Progenitor cell of endocrine pancreas (in vitro differentiated cells): ENCODE results near the gene PCMTD2. TPM values are rescaled to one million over a fixed set of nuclear protein-coding genes. Genes with fewer than 3 reads are reported as not detected.

Source experiments
- DNase-seq: peaks from one replicate; pipeline ENCODE4 v3.0.0; 2021; ENCODE audit warnings: low spot score; ENCODE audit not compliant: unreplicated experiment
- H3K27ac Mint-ChIP-seq: 2 replicates; pipeline ENCODE4 v1.8.0; 2021; ENCODE audit warnings: mild to moderate bottlenecking, moderate library complexity, mixed read lengths
- H3K27me3 Mint-ChIP-seq: 2 replicates; pipeline ENCODE4 v1.8.0; 2021; ENCODE audit warnings: mixed read lengths
- H3K36me3 Mint-ChIP-seq: 2 replicates; pipeline ENCODE4 v1.8.0; 2022; ENCODE audit warnings: mixed read lengths; ENCODE audit not compliant: insufficient read depth
- H3K4me1 Mint-ChIP-seq: 2 replicates; pipeline ENCODE4 v1.8.0; 2021; ENCODE audit warnings: low read depth, mixed read lengths
- H3K4me3 Mint-ChIP-seq: 2 replicates; pipeline ENCODE4 v1.8.0; 2021; ENCODE audit warnings: low read depth, mild to moderate bottlenecking, moderate library complexity, mixed read lengths
- H3K9me3 Mint-ChIP-seq: 2 replicates; pipeline ENCODE4 v1.8.0; 2021; ENCODE audit warnings: low read depth, mixed read lengths
- CTCF ChIP-seq: fragments of 200-600 bp; sonication (generic); IDR thresholded peaks from one replicate; pipeline ENCODE4 v1.5.0; 2021; ENCODE audit warnings: antibody characterized with exemption, mild to moderate bottlenecking; ENCODE audit not compliant: unreplicated experiment
- total RNA-seq: library from RNA; stranded (reverse); gene quantifications from 2 replicates; pipeline ENCODE4 v1.2.1, GENCODE V29; 2021

The PCMTD2 gene
- total RNA-seq, 1 donor from 2014 or later: 106 TPM

- H3K4me1 Mint-ChIP-seq: peaks cover 10% of the 10 kb centered on the region
- no peaks in the 10 kb centered on the region for H3K9me3 Mint-ChIP-seq
- no peak for TF ChIP-seq CTCF
- no peak overlapping the region for H3K27ac Mint-ChIP-seq
- H3K36me3 Mint-ChIP-seq: no peaks in the 10 kb centered on the region
- H3K4me3 Mint-ChIP-seq: no peak overlapping the region
- H3K27me3 Mint-ChIP-seq: peaks cover 13% of the 10 kb centered on the region
- no peak for DNase-seq
Measured at GRCh38 chr20:64216036-64216435, 39.5 kb upstream of the PCMTD2 start.

DNA sequence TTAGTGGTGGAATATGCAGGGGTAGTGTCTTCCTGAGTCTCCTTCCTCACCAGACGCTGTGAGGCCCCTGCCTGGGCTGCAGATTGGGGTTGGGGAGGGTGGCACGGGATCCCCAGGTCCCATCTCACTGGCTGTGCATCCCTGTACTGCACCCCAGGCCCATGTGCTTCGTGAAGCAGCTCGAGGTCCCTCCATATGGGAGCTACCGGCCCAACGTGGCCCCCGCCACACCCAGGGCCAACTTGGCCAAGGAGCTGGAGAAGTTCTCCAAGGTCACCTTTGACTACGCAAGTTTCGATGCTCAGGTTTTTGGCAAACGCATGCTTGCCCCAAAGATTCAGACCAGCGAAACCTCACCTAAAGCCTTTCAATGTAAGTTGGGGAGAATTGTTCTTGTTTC lies 38.6 kb upstream of the PCMTD2 start:
- H3K27ac Mint-ChIP-seq: no peak overlapping the region
- H3K9me3 Mint-ChIP-seq: no peaks in the 10 kb centered on the region
- H3K4me3 Mint-ChIP-seq: no peak overlapping the region
- H3K27me3 Mint-ChIP-seq: peaks cover 13% of the 10 kb centered on the region
- H3K4me1 Mint-ChIP-seq: peaks cover 16% of the 10 kb centered on the region
- TF ChIP-seq CTCF: no peak
- no peak for DNase-seq
- no peaks in the 10 kb centered on the region for H3K36me3 Mint-ChIP-seq

DNA sequence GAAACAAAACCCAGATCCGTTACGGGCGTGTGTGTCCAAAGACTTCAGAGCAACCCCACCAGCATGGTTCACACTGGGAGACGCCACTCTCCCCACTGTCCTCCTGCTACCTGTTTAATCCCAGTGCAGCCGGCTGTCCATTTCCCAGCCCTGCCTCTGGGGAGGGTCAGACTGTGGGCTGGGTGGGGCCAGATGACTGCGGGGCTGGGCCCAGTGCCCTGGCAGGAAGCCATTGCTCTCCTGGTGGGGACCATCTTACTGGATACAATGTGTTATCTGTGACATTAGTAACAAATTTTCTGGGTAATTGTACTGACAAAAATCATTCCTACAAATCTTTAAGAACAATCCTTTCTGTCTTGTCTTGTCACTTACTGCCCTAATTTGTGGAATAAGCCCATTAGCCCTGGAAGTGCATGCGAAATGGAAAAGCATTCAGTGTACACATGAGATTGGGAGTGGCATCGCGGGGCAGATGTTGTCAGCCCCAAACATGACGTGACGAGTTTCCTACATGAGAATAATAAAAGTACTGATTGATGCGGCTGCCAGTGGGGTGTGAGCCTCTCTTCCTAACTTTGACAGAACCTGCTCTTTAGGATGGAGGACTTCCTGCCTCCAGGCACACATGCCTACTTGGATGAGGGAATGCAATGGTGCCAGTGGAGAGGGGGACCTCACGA lies 37.9 kb upstream of the PCMTD2 start:
- Mint-ChIP-seq H3K36me3 (no peaks in the 10 kb centered on the region), H3K27ac (no peak overlapping the region), H3K4me3 (no peak overlapping the region), H3K4me1 (peaks cover 16% of the 10 kb centered on the region), H3K9me3 (no peaks in the 10 kb centered on the region), H3K27me3 (peaks cover 13% of the 10 kb centered on the region)
- DNase-seq: no peak
- no peak for TF ChIP-seq CTCF

- no peak for DNase-seq
- H3K27me3 Mint-ChIP-seq: peaks cover 10% of the 10 kb centered on the region
- no peak overlapping the region for H3K4me3 Mint-ChIP-seq
- no peak overlapping the region for H3K27ac Mint-ChIP-seq
- no peaks in the 10 kb centered on the region for H3K36me3 Mint-ChIP-seq
- no peaks in the 10 kb centered on the region for H3K9me3 Mint-ChIP-seq
- peaks cover 28% of the 10 kb centered on the region for H3K4me1 Mint-ChIP-seq
- TF ChIP-seq CTCF: no peak
Measured at GRCh38 chr20:64219202-64219601, 36.3 kb upstream of the PCMTD2 start.

DNA sequence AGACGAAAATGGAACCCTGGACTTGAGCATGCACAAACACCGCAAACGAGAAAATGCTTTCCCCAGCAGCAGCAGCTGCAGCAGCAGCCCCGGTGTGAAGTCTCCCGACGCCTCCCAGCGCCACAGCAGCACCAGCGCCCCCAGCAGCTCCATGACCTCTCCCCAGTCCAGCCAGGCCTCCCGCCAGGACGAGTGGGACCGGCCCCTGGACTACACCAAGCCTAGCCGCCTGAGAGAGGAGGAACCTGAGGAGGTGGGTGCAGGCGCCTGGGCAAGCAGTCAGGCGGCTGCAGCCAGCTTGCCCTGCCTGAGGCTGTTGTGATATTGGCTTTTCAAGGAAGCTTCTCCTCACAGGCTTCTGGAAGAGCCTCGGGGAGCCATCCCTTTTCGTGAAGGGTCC lies 35.8 kb upstream of the PCMTD2 start:
- H3K27me3 Mint-ChIP-seq: peaks cover 9% of the 10 kb centered on the region
- H3K9me3 Mint-ChIP-seq: no peaks in the 10 kb centered on the region
- no peak for TF ChIP-seq CTCF
- no peak overlapping the region for H3K4me3 Mint-ChIP-seq
- H3K4me1 Mint-ChIP-seq: peaks cover 32% of the 10 kb centered on the region
- no peak overlapping the region for H3K27ac Mint-ChIP-seq
- no peaks in the 10 kb centered on the region for H3K36me3 Mint-ChIP-seq
- no peak for DNase-seq
